Adipocyte (in vitro differentiated cells): ENCODE results near the gene ERBB4.

Experiments used
- DNase-seq: peaks from one replicate; pipeline ENCODE4 v3.0.0-alpha.2; 2015; ENCODE audit warnings: low read depth
- H3K27me3 ChIP-seq: replicated peaks from 2 replicates; pipeline ENCODE4 v1.7.0; 2013; ENCODE audit warnings: mild to moderate bottlenecking, low read length, moderate library complexity; ENCODE audit not compliant: control insufficient read depth, insufficient read depth
- H3K36me3 ChIP-seq: 2 replicates; pipeline ENCODE4 v1.7.0; 2013; ENCODE audit warnings: low read length, mild to moderate bottlenecking, moderate library complexity; ENCODE audit not compliant: control insufficient read depth, insufficient read depth, severe bottlenecking
- H3K4me1 ChIP-seq: 2 replicates; pipeline ENCODE4 v1.7.0; 2013; ENCODE audit warnings: mild to moderate bottlenecking, low read length, moderate library complexity; ENCODE audit not compliant: control insufficient read depth, insufficient read depth
- H3K4me3 ChIP-seq: 2 replicates; pipeline ENCODE4 v1.7.0; 2013; ENCODE audit warnings: mild to moderate bottlenecking, low read length, moderate library complexity
- H3K9ac ChIP-seq: 2 replicates; pipeline ENCODE4 v1.7.0; 2013; ENCODE audit warnings: mild to moderate bottlenecking, low read length, moderate library complexity
- H3K9me3 ChIP-seq: 2 replicates; pipeline ENCODE4 v1.7.0; 2013; ENCODE audit warnings: mild to moderate bottlenecking, low read length, moderate library complexity; ENCODE audit not compliant: control insufficient read depth

Gene ERBB4

GRCh38 chr2:212282671-212283261 lies 255.8 kb downstream of the ERBB4 start:
- Histone ChIP-seq H3K27me3 (no peaks in the 10 kb centered on the region), H3K9me3 (no peaks in the 10 kb centered on the region), H3K4me1 (no peaks in the 10 kb centered on the region), H3K4me3 (no peak overlapping the region), H3K9ac (no peak overlapping the region), H3K36me3 (no peaks in the 10 kb centered on the region)
- DNase-seq = no peak

GRCh38 chr2:212276813-212277212 lies 261.8 kb downstream of the ERBB4 start:
- Histone ChIP-seq H3K27me3 (no peaks in the 10 kb centered on the region), H3K9ac (no peak overlapping the region)

GRCh38 chr2:212274215-212274614 lies 264.4 kb downstream of the ERBB4 start:
- H3K4me1 ChIP-seq = no peaks in the 10 kb centered on the region
- no peaks in the 10 kb centered on the region for H3K27me3 ChIP-seq
- DNase-seq = no peak
- H3K9ac ChIP-seq = no peak overlapping the region
- H3K4me3 ChIP-seq = no peak overlapping the region
- no peaks in the 10 kb centered on the region for H3K9me3 ChIP-seq
- no peaks in the 10 kb centered on the region for H3K36me3 ChIP-seq

More at GRCh38 chr2:212276813-212277212, 261.8 kb downstream of the ERBB4 start:
- no peaks in the 10 kb centered on the region for H3K9me3 ChIP-seq
- DNase-seq = no peak
- H3K4me1 ChIP-seq = no peaks in the 10 kb centered on the region
- no peak overlapping the region for H3K4me3 ChIP-seq
- H3K36me3 ChIP-seq = no peaks in the 10 kb centered on the region

- no peak for DNase-seq
- H3K27me3 ChIP-seq = no peaks in the 10 kb centered on the region
- H3K4me1 ChIP-seq = no peaks in the 10 kb centered on the region
- H3K9me3 ChIP-seq = no peaks in the 10 kb centered on the region
- H3K36me3 ChIP-seq = no peaks in the 10 kb centered on the region
- no peak overlapping the region for H3K4me3 ChIP-seq
- H3K9ac ChIP-seq = no peak overlapping the region
These were observed 267.0 kb downstream of the ERBB4 start for GRCh38 chr2:212271583-212271982.

GRCh38 chr2:212269005-212269404 lies 269.6 kb downstream of the ERBB4 start:
- Histone ChIP-seq H3K27me3 (no peaks in the 10 kb centered on the region), H3K36me3 (no peaks in the 10 kb centered on the region), H3K4me1 (no peaks in the 10 kb centered on the region), H3K9ac (no peak overlapping the region), H3K9me3 (no peaks in the 10 kb centered on the region), H3K4me3 (no peak overlapping the region)
- no peak for DNase-seq

GRCh38 chr2:212266297-212266696 lies 272.3 kb downstream of the ERBB4 start:
- Histone ChIP-seq H3K36me3 (no peaks in the 10 kb centered on the region), H3K27me3 (no peaks in the 10 kb centered on the region), H3K9ac (no peak overlapping the region), H3K4me3 (no peak overlapping the region), H3K4me1 (no peaks in the 10 kb centered on the region), H3K9me3 (no peaks in the 10 kb centered on the region)
- no peak for DNase-seq

GRCh38 chr2:212265777-212266176 lies 272.8 kb downstream of the ERBB4 start:
- no peak overlapping the region for H3K9ac ChIP-seq
- DNase-seq = no peak
- H3K4me3 ChIP-seq = no peak overlapping the region
- no peaks in the 10 kb centered on the region for H3K36me3 ChIP-seq
- no peaks in the 10 kb centered on the region for H3K9me3 ChIP-seq
- H3K27me3 ChIP-seq = no peaks in the 10 kb centered on the region
- H3K4me1 ChIP-seq = no peaks in the 10 kb centered on the region

- Histone ChIP-seq H3K9me3 (no peaks in the 10 kb centered on the region), H3K4me3 (no peak overlapping the region), H3K36me3 (no peaks in the 10 kb centered on the region), H3K9ac (no peak overlapping the region), H3K27me3 (no peaks in the 10 kb centered on the region), H3K4me1 (no peaks in the 10 kb centered on the region)
- DNase-seq = no peak
These were observed 274.4 kb downstream of the ERBB4 start for GRCh38 chr2:212264187-212264586.

GRCh38 chr2:212259226-212259625 lies 279.4 kb downstream of the ERBB4 start:
- H3K9me3 ChIP-seq = no peaks in the 10 kb centered on the region
- H3K9ac ChIP-seq = no peak overlapping the region
- no peak overlapping the region for H3K4me3 ChIP-seq
- no peak for DNase-seq
- no peaks in the 10 kb centered on the region for H3K27me3 ChIP-seq
- H3K4me1 ChIP-seq = no peaks in the 10 kb centered on the region
- no peaks in the 10 kb centered on the region for H3K36me3 ChIP-seq

- Histone ChIP-seq H3K9ac (no peak overlapping the region), H3K36me3 (no peaks in the 10 kb centered on the region), H3K9me3 (no peaks in the 10 kb centered on the region), H3K4me1 (no peaks in the 10 kb centered on the region), H3K27me3 (no peaks in the 10 kb centered on the region), H3K4me3 (no peak overlapping the region)
- DNase-seq = no peak
These were observed 284.3 kb downstream of the ERBB4 start for GRCh38 chr2:212254339-212254738.

- no peak overlapping the region for H3K4me3 ChIP-seq
- H3K36me3 ChIP-seq = no peaks in the 10 kb centered on the region
- DNase-seq = peak; percentile 53
- H3K27me3 ChIP-seq = no peaks in the 10 kb centered on the region
- no peak overlapping the region for H3K9ac ChIP-seq
- H3K9me3 ChIP-seq = no peaks in the 10 kb centered on the region
- no peaks in the 10 kb centered on the region for H3K4me1 ChIP-seq
These were observed 289.2 kb downstream of the ERBB4 start for GRCh38 chr2:212249451-212249850.

GRCh38 chr2:212245880-212246279 lies 292.7 kb downstream of the ERBB4 start:
- no peak for DNase-seq
- Histone ChIP-seq H3K27me3 (no peaks in the 10 kb centered on the region), H3K4me1 (no peaks in the 10 kb centered on the region), H3K9ac (no peak overlapping the region), H3K36me3 (no peaks in the 10 kb centered on the region), H3K9me3 (no peaks in the 10 kb centered on the region), H3K4me3 (no peak overlapping the region)
